Left ventricle myocardium superior (tissue), 1 donor: ENCODE results near the gene FGD3. TPM values are rescaled to one million over a fixed set of nuclear protein-coding genes. Genes with fewer than 3 reads are reported as not detected.
"Not testable (repeated sequence)": the region's sequence is repeated elsewhere in the genome, so short reads cannot be mapped to it uniquely, and the experiment has no call there.

ENCODE experiments used
- ATAC-seq: fragments of 200-7000 bp; cut with Tn5 transposase; one replicate; pipeline ENCODE4 v1.9.1; 2020; ENCODE audit warnings: mild to moderate bottlenecking, moderate library complexity
- DNase-seq: peaks from one replicate; pipeline ENCODE4 v3.0.0-alpha.2; 2020
- intact Hi-C: fragments of 100-400 bp; cut with micrococcal nuclease; formaldehyde crosslinking; loops from one replicate; pipeline ENCODE4 v1.11.0; 2022
- total RNA-seq: library from RNA; stranded (reverse); fragmentation: NEBNext Ultra II Directional; extraction: Animal tissue kit (Norgen Biotek cat#: 25700); gene quantifications from one replicate; pipeline ENCODE4 v1.2.1, GENCODE V29; 2021
- donor health status: DM: no; HTN: yes; CAD: no; lungs with severe emphysema.

Gene FGD3
- total RNA-seq, 1 donor from 2014 or later = 3.2 TPM

DNA sequence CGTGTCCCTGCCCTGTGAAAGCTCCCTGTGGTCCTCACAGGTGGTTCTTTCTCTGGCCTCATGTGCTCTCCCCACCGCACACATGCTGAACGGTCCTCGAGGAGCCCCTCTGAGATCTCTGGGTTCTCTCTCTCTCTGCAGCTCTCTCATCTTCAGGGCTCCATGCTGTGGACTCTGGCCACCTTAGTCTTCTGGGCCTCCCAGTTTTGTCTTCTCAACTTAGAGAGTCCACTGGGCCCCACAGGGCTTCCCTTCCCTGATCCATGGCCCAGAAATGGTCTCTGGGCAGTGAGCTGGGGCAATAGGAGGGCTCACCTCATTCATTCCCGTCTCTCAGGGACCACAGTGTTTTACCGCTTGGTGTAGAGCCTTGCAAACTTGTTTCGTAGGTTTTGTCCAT lies 26.4 kb downstream of the FGD3 start:
- DNase-seq (no peak), ATAC-seq (no peak)
- intact Hi-C loops = no loop called here

DNA sequence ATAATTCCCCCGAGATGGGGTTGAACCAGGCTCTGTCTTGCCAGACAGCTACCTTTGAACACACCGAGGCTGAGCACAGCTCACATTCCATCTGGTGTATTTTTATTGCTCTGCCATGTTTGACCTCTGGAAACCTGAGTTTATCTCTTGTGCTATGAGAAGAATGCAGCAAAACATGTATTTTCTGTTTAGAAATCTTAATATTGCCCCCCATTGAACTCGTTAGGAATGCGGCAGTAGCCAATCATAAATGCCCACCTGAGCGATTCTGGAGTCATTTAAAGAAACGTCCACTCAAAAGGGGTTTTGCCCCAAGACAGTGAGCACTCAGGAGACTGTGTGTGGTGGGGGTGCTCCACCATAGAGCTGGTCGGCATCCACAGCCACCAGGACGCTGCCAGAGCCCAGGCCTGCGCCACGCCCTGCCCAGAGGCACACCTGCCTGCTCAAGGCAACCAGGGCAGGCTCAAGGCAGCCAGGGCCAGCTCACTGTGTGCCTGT lies 26.9 kb downstream of the FGD3 start:
- no peak for ATAC-seq
- intact Hi-C loops = no loop called here
- DNase-seq = no peak

DNA sequence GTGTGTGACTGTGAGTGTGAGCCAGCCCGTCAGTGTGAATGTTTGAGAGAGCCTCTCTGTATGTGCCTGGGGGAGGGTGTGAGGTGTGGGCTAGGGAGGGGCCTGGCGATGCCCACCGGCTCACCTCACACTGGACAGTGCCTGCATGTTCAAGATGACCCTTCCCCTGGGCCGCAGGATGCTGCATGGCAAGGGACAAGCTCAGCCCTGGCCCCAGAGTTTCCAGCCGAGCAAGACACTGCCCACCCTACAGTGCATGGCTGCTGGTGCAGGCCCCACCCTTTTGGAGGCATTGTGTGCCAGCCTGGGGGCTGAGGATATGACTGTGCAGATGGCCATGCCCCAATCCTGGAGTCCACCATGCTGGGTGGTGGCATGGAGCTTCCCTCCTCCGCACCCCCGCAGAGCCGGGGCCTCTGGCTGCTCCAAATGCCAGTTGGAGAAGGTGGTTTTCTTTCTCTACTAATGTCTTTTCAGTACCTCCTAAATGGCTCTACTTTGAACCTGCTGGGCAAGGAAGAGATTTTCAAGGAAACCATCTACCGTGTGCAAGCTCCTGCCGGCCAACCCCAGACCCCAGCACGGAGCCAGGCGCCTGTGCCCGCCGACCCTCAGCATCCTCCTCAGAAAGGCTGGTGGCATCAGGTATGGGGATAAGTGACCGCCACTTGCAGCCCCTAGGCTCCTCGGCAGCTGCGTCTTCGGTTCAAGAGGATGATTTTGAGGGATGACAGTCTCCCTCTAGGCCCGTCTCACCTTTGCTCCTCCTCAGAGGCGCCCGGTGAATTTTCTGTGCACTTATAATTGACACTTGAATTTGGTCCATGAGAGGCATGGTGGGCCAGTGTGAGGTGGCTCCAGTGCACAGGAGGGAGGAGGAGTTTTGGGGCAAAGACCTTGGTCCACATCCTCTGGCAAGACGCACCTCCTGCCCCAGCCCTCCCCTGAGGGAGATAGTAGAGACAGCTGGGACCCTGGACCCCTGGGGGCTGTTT lies 27.7 kb downstream of the FGD3 start:
- ATAC-seq (no peak), DNase-seq (no peak)
- intact Hi-C loops = no loop called here

DNA sequence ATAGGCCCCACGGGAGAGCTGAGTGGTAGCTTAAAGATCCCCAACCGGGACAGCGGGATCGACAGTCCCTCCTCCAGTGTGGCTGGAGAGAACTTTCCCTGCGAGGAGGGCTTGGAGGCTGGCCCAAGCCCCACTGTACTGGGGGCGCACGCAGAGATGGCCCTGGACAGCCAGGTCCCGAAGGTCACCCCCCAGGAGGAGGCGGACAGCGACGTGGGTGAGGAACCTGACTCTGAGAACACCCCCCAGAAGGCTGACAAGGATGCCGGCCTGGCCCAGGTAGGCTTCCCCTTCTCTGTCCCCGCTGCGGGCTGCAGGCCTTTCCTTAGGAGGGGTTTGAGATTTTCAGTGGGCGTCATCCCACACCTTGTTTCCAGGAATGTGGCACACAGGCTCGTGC lies 29.1 kb downstream of the FGD3 start:
- intact Hi-C loops = no loop called here
- ATAC-seq (no peak), DNase-seq (no peak)

DNA sequence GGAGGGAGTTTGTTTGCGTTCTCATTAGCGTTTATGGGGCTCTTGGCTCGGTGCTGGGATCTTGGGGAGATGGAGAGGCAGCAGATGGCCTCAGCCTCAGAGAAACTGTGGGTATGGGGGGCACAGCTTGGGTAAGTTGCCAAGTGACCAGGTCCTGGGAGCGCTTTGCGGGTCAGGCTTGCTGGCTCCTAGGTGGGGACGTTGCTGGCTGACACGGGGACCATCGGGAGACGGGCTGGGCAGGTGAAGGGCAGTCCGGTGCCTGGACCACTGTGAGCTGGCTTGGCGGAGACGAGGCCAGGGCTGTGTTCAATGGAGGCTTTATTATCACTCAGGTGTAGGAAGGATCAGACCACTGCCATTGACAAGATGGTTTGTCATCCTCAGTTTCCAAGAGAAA lies 30.0 kb downstream of the FGD3 start:
- ATAC-seq (no peak), DNase-seq (no peak)
- intact Hi-C loops = no loop called here

DNA sequence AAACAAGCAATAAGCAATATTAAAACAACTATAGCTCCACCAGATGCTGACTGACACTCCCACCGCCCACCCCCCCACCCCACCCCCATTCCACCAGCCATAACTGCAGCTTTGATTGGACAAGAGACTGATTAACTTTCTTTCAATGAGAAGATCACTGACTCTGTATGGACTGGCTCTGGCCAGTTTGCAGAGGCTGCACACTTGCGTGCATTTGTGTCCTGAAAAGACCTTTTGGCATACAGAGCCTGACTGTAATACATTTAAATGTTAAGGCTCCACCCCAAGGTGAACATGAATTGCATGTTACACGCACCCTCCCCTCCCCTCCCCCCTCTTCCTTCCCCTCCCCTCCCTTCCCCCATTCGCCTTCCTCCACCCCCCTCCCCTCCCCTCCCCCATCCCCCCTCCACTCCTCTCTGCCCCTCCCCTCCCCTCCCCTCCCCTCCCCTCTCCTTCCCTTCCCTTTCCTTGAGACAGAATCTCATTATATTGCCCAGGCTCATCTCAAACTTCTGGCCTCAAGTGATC lies 31.1 kb downstream of the FGD3 start:
- intact Hi-C loops = no loop called here
- DNase-seq (no peak), ATAC-seq (no peak)

DNA sequence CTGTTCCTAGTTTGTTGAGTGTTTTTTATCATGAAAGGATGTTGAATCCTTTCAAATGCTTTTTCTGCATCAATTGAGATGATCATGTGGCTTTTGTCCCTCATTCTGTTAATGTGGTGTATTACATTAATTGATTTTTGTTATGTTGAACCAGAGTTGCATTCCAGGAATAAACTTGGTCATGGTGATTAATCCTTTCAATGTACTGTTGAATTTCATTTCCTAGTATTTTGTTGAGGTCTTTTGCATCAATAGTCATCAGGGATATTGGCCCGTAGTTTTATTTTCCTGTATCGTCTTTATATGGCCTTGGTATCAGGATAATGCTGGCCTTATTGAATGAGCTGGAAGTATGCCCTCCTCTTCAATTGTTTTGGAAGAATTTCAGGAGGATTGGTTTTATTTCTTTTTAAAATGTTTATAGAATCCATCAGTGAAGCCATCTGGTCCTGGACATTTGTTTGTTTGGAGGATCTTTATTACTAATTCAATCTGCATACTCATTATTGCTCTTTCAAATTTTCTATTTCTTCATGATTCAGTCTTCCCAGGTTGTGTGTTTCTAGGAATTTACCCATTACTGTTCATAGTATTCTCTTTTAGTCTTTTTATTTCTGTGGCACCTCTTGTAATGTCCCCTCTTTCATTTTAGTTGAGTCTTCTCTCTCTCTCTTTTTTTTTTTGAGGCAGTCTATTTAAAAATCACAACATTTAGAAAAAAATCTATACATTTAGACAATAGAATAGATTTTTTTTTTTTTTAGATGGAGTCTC lies 32.1 kb downstream of the FGD3 start:
- ATAC-seq = no peak

DNA sequence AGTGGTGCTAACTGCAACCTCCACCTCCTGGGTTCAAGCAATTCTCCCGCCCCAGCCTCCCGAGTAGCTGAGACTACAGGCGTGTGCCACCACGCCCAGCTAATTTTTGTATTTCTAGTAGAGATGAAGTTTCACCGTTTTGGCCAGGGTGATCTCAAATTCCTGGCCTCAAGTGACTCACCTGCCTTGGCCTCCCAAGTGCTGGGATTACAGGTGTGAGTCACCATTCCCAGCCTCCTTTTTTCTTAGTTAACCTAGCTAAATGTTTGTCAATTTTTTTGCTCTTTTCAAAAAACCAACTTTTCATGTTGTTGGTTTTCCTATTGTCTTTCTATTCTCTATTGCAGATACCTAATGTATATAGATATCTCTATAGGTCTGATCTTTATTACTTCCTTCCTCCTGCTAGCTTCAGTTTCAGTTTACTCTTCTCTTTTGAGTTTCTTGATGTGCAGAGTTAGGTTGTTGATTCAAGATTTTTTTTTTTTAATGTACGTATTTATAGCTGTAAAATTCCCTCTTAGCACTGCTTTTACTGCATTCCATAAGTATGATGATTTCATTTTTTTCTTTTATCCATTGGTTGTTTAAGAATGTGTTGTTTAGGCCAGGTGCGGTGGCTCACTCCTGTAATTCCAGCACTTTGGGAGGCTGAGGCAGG lies 32.9 kb downstream of the FGD3 start:
- intact Hi-C loops = no loop called here
- DNase-seq (no peak), ATAC-seq (no peak)

More for the DNA sequence above, 32.1 kb downstream of the FGD3 start:
- no peak for DNase-seq
- intact Hi-C loops = no loop called here

DNA sequence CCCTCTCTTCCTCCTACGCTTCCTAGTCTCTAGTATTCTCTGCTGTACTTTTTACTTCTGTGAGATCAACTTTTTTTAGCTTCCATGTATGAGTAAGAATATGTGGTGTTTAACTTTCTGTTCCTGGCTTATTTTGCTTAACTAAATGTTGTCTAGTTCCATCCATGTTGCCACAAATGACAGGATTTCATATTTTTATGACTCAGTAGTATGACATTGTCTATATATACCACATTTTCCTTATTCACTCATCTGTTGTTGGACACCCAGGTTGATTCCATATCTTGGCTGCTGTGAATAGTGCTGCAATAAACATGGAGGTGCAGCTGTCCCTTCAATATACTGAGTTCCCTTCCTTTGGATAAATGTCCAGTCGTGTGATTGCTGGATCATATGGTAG lies 34.8 kb downstream of the FGD3 start:
- DNase-seq = no peak
- intact Hi-C loops = no loop called here
- ATAC-seq = no peak

DNA sequence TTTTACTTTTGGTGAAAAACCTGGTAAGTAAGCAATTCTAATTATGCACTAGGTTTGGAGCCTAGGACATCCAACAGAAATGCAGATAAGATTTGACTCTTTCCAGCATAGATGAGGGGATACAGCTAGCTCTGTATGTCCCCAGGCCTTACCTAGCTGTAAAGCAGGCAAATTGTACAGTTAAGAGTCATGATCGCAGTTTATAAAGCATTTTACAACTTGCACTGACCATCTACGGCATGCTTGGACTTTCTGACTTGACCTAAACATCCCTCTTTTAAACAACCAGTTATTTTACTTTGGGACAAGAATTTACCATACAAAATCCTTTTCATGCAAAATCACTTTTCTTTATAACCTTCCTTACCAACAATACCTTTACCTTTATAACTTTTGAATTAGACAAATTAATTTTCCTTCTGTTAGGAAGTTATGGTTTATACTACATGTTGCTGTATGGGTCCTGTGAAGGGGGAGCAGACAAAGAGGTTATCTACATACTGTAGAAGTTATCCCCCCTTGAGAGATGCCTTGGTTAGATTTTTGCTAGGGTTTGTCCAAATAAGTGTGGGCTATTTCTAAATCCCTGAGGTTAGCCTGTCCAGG lies 36.8 kb downstream of the FGD3 start:
- no peak for DNase-seq
- intact Hi-C loops = no loop called here
- ATAC-seq = no peak

DNA sequence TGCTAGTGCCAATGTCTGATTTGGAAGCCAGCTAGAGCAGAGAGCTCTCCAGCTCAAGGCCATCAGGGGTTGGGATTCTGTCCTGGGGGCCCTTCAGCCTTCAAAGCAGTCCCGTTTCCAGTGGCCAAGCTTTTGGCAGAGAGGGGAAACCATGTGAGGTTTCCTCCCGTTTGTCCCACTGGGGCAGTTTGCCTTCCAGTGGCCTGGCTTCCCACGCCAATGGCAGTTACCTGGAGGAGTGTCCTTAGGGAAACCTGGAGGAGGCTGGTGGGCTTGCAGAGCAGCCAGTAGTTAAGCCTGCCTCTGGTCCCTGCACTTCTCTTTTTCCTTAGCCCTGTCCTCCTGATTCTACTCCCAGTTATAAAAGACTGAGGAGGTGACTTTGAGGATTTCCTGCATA lies 37.7 kb downstream of the FGD3 start:
- intact Hi-C loops = no loop called here
- no peak for ATAC-seq

DNA sequence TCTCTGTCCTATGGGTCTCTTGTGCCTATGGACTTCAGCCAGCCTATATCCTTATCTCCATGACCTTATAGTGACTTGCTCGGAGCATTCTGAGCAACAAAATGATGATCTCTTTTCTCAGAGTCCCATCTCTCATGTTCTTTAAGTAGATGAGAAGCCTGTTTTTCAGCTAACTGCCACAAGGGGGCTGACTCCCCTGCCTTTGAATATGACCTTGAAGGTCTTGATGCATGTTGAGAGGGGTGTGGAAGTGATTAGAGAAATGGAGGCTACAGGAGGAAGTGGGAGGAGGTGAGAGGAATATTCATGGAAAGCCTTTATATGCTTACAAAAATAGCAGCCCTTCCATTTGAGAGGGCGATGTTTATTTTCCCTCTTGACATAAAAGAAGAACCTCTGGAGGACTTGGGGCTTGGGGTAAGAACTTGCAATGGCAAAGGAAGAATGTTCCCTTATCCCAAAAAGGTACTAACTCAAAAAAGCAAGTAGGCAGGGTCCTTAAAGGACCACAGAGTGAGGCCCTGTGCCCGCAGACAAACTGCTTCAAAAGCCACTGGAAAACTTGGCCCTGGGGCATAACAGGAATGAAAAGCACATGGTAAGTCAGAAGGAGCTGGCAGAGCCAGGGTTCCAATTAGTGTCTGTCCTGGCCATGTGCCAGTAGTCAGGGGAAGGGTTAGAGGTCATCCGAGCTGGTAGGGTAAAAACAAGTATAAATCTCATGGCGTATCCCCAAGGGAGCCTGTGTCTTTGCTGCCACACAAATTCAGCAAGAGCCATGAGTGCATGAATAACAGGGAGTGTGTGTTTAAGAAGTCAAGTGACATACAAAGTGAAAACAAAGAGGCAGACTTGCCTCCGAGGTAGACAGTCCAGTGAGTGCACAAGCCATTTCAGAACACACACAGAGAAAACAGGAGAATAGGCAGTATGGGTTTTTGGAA lies 39.1 kb downstream of the FGD3 start:
- DNase-seq = no peak
- no peak for ATAC-seq
- intact Hi-C loops = no loop called here

More for the DNA sequence above, 37.7 kb downstream of the FGD3 start:
- DNase-seq = no peak

DNA sequence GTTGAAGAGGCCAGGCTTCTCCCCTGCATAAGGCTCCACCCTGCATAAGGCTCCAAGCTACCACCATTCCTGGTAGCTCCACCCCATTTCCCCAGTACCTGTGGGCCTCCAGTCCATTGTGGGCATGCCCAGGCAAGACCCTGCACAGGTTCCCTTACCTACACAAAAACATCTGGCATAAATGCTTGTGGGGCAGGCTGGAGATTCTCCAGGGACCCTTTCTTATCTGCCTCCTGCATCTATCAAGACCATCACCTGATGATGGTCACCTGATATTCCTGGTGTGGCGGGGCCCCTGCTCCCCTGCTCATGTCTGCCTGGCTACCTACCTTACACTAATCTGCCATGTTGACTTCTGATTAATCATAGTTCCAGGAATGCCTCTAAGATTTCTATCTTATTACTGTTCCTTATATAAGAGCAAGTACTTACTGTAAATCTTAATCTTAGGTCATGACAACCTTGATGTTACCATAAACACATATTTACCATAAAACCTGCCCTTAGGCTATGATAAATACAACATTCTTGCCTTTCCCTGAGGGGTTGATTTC lies 41.0 kb downstream of the FGD3 start:
- intact Hi-C loops = no loop called here
- ATAC-seq (no peak), DNase-seq (no peak)

DNA sequence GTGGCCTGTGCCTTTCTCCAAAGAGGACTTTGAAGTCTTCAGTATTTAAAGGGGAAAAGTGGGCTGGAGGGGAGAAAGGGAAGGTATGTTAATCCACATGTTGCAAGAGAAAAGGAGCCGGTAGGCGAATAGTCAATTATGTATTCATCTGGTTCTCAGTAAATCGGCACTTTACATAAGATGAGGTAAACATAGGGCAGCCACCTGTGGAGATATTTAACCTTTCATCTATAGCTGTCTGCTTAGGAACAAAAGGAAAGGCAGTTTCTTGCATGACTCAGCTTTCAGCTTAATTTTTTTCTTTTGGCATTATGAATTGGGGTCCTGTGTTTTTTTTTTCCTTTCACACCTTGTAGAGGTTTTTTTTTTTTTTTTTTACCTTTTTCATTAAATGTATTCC lies 42.2 kb downstream of the FGD3 start:
- DNase-seq = no peak
- intact Hi-C loops = no loop called here
- ATAC-seq = no peak

DNA sequence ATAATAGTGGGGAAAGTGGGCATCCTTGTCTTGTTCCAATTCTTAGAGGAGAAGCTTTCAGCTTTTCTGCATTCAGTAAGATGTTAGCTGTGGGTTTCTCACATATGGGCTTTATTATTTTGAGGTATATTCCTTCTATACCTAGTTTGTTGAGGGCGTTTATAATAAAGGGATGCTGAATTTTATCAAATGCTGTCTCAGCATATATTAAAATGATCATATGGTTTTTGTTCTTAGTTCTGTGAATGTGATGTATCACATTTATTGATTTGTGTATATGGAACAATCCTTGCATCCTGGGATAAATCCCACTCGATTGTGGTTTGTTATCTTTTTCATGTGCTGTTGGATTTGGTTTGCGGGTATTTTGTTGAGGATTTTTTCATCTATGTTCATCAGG lies 43.1 kb downstream of the FGD3 start:
- intact Hi-C loops = no loop called here
- no peak for DNase-seq
- ATAC-seq = no peak

DNA sequence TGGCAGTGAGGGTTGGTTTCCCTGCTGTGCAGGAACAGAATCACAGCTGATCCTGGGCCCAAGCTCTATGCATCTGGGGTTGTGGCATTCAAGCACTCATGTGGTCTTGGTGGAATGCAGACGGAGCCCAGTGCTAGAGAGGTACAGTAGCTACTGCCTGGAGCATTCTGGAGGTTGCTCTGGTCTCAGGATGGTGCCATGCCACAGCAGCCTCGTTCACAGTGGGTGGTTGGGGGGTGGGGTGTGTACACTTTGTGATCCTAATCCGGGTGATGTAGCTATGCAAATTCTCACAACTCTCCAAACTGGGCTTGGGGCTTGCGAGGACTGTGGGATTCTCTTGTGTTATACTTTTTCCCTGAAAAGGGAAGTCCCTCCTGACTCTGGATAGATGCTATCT lies 45.2 kb downstream of the FGD3 start:
- DNase-seq = no peak
- intact Hi-C loops = no loop called here
- ATAC-seq = no peak

DNA sequence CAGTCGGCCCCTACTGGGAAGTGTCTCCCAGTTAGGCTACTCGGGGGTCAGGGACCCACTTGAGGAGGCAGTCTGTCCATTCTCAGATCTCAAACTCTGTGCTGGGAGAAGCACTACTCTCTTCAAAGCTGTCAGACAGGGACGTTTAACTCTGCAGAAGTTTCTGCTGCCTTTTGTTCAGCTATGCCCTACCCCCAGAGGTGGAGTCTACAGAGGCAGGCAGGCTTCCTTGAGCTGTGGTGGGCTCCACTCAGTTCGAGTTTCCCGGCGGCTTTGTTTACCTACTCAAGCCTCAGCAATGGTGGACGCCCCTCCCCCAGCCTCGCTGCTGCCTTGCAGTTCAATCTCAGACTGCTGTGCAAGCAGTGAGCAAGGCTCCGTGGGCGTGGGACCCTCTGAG lies 51.5 kb downstream of the FGD3 start:
- DNase-seq, intact Hi-C loops, ATAC-seq: not testable (repeated sequence)

DNA sequence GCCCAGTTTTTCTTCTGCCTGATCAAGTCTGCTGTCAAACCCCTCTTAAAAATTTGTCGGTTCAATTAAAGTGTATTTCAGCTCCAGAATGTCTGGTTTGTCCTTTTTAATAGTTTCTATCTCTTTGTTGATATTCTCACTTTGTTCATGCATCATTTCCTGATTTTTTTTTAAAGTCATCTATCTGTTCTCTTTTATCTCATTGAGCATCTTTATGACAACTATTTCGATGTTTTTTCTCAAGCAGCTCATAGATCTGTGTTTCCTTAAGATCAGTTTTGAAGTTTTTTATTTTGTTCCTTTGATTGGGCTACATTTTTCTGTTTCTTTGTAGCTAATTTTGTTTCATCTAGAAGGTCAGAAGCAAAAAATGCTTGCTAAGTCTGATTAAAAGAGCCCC lies 53.7 kb downstream of the FGD3 start:
- intact Hi-C loops = no loop called here
- ATAC-seq (no peak), DNase-seq (no peak)
